Nephron (organoid): Measurements from ENCODE around the gene USP35.
"Not testable (repeated sequence)": the region's sequence is repeated elsewhere in the genome, so short reads cannot be mapped to it uniquely, and the experiment has no call there.

Source experiments
- H3K27ac Mint-ChIP-seq, 3 experiments: 2 replicates each; pipeline ENCODE4 v1.8.0; 2020; ENCODE audit warnings: mixed read lengths in 3 of 3, mild to moderate bottlenecking in 2 of 3, moderate library complexity in 1 of 3
- H3K27me3 Mint-ChIP-seq: 2 replicates; pipeline ENCODE4 v1.8.0; 2021; ENCODE audit warnings: low read depth, mild to moderate bottlenecking, moderate library complexity, mixed read lengths
- H3K36me3 Mint-ChIP-seq: 2 replicates; pipeline ENCODE4 v1.8.0; 2020; ENCODE audit warnings: low read depth, mixed read lengths
- H3K4me1 Mint-ChIP-seq: 2 replicates; pipeline ENCODE4 v1.8.0; 2020; ENCODE audit warnings: mixed read lengths
- H3K4me3 Mint-ChIP-seq, 3 experiments: 2 replicates each; pipeline ENCODE4 v1.8.0; 2020; ENCODE audit warnings: mild to moderate bottlenecking in 3 of 3, mixed read lengths in 3 of 3, moderate library complexity in 2 of 3
- H3K9me3 Mint-ChIP-seq: 2 replicates; pipeline ENCODE4 v1.8.0; 2020; ENCODE audit warnings: mixed read lengths
- TF ChIP-seq, protein P1 (sequence below), 3 experiments: fragments of 200-600 bp; sonication (generic); IDR thresholded peaks; one replicate each; pipeline ENCODE4 v1.5.0; 2021; ENCODE audit warnings: antibody characterized with exemption in 3 of 3; ENCODE audit not compliant: unreplicated experiment in 3 of 3

USP35 gene

DNA sequence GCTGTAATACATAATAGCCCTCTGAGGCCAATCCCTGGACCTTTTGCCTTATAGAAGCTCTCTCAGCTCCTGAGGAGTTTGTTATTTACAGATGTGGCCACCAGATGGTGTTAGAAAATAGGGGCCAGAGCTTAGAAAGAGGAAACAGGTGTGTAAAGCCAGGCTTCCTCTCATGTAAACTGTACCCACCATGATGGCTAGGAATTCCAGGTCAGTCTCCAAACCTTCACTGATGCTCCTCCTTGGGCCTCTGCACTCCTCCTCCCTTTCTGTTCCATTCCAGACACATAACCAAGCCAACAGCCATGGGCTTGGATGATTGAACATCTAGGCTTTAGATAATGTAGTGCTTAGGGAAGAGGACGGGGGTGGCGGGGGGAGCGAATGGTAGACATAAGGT, 39.7 kb downstream of the USP35 start:
- Mint-ChIP-seq H3K27me3 (no peaks in the 10 kb centered on the region), H3K4me1 (peaks cover 36% of the 10 kb centered on the region), H3K4me3 (no peak overlapping the region), H3K27ac (peak overlapping the region in 2 of 3 experiments; percentile 31 to 63), H3K9me3 (no peaks in the 10 kb centered on the region), H3K36me3 (peaks cover 15% of the 10 kb centered on the region)
- TF ChIP-seq, protein P1, sequence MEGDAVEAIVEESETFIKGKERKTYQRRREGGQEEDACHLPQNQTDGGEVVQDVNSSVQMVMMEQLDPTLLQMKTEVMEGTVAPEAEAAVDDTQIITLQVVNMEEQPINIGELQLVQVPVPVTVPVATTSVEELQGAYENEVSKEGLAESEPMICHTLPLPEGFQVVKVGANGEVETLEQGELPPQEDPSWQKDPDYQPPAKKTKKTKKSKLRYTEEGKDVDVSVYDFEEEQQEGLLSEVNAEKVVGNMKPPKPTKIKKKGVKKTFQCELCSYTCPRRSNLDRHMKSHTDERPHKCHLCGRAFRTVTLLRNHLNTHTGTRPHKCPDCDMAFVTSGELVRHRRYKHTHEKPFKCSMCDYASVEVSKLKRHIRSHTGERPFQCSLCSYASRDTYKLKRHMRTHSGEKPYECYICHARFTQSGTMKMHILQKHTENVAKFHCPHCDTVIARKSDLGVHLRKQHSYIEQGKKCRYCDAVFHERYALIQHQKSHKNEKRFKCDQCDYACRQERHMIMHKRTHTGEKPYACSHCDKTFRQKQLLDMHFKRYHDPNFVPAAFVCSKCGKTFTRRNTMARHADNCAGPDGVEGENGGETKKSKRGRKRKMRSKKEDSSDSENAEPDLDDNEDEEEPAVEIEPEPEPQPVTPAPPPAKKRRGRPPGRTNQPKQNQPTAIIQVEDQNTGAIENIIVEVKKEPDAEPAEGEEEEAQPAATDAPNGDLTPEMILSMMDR (IDR thresholded peaks at IDR 0.05; ENCODE audit: unreplicated experiment in 3 of 3) = peak; percentile 58 to 61 (median 58)

DNA sequence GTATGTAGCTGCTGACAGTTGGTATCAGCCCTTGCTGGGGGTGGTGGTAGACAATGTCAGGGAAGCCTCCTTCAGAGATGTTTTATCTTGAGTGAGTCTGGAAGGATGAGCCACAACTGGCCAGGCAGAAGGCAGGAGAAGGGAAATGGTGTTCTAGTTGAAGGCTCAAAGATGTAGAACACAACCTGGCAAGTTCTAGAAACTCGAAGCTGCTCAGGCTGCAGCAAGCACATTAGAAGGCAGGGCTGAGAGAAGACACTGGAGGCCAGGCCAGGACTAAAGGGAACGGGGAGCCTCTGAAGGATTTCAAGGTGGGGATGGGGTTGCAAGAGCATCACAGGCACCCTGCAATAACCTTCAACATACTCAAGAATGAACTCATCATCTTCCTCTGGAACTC, 40.4 kb downstream of the USP35 start:
- Mint-ChIP-seq H3K4me3 (no peak overlapping the region), H3K27ac (no peak overlapping the region), H3K4me1 (peaks cover 40% of the 10 kb centered on the region), H3K27me3 (no peaks in the 10 kb centered on the region), H3K9me3 (no peaks in the 10 kb centered on the region), H3K36me3 (peaks cover 12% of the 10 kb centered on the region)
- TF ChIP-seq, protein P1 (IDR thresholded peaks at IDR 0.05; ENCODE audit: unreplicated experiment in 3 of 3) = no peak

DNA sequence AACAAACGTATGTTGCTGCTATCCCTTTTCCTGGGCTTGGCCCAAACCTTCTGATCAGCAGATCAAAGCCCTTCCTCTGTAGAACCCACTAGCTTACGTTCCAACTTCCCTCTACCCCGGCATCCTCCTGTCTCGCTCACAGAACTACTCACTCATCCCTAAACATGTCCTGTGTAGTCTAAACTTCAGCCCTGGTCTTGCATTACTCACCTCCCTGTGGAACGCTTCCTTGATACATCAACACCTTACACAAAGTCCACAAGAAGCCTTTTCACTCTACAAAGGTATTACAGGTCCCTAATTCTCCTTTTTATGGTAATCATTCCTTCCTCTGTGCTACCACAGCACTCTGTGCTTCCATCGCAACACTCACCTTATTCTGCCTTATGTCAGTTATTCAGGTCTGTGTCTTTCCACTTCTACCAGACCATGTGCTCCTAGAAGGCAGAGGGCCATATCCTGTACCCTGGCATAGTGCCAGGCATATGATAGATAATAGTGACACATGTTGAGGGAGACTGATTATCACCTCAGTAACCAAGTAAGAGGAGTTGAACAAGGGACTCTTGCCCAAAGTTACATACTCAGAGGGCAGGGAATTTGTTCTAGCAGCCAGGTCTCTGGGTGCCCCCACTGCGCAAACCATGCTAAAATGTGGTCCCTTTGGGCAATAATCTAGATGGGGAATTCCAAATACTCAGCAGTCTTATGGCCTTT, 41.6 kb downstream of the USP35 start:
- Mint-ChIP-seq H3K4me3 (no peak overlapping the region), H3K9me3 (no peaks in the 10 kb centered on the region), H3K27me3 (no peaks in the 10 kb centered on the region), H3K4me1 (peaks cover 42% of the 10 kb centered on the region), H3K27ac (peak overlapping the region in 1 of 3 experiments; percentile 92), H3K36me3 (peaks cover 3% of the 10 kb centered on the region)
- TF ChIP-seq, protein P1 (IDR thresholded peaks at IDR 0.05; ENCODE audit: unreplicated experiment in 3 of 3) = no peak

DNA sequence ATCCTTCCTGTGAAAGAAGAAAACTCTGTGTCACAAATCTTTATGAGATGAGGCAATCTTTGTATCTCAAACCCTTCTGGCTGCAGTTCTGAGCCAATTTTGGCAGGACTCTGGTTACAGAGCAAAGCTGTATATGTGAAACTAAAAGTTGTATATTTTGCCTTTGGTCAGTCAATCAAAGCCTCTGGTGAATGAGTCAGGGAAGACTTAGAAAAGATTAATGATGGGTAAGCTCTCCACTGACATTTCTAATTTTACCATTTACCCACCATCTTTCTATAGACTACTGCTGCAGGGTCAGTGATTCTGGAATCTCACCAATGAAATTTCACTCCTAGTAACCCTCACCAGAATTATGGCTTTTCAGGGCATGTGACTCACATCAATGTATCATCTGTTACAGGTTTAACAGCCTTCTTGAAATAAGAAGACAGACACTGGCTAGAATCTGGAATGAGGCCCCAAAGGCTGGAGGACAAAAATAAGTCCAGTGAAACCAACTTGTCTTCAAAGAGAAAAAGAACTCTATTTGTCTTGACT, 43.3 kb downstream of the USP35 start:
- Mint-ChIP-seq H3K4me3 (peak overlapping the region in 1 of 3 experiments; percentile 9), H3K27ac (peak overlapping the region; percentile 78 to 92 (median 78)), H3K9me3 (peaks cover 8% of the 10 kb centered on the region), H3K27me3 (no peaks in the 10 kb centered on the region), H3K36me3 (peaks cover 15% of the 10 kb centered on the region), H3K4me1 (peaks cover 47% of the 10 kb centered on the region)
- TF ChIP-seq, protein P1 (IDR thresholded peaks at IDR 0.05; ENCODE audit: unreplicated experiment in 3 of 3) = no peak

DNA sequence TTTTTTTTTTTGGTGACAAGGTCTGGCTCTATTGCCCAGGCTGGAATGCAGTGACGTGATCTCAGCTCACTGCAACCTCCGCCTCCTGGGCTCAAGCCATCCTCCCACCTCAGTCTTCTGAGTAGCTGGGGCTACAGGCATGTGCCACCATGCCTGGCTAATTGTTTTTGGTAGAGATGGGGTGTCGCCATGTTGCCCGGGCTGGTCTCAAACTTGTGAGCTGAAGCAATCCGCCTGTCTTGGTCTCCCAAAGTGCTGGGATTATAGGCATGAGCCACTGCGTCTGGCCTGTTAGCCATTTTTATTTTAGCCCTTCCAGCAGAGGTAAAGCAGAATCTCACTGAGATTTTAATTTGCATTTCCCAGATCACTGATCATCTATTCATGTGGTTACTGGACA, 44.3 kb downstream of the USP35 start:
- Mint-ChIP-seq H3K4me1 (peaks cover 44% of the 10 kb centered on the region), H3K27ac (peak overlapping the region in 1 of 3 experiments; percentile 92), H3K9me3 (peaks cover 18% of the 10 kb centered on the region), H3K36me3 (peaks cover 26% of the 10 kb centered on the region)
- H3K4me3 Mint-ChIP-seq, H3K27me3 Mint-ChIP-seq: not testable (repeated sequence)

GRCh38 chr11:78234006-78234405, 45.3 kb downstream of the USP35 start:
- TF ChIP-seq, protein P1 (IDR thresholded peaks at IDR 0.05; ENCODE audit: unreplicated experiment in 3 of 3) = no peak
- peaks cover 34% of the 10 kb centered on the region for H3K4me1 Mint-ChIP-seq
- H3K36me3 Mint-ChIP-seq = peaks cover 31% of the 10 kb centered on the region
- H3K27me3 Mint-ChIP-seq = no peaks in the 10 kb centered on the region
- H3K27ac Mint-ChIP-seq = peak overlapping the region; percentile 45 to 92 (median 62)
- no peak overlapping the region for H3K4me3 Mint-ChIP-seq
- H3K9me3 Mint-ChIP-seq = peaks cover 23% of the 10 kb centered on the region
